WTC11 (cell line): ENCODE data around the gene ARHGAP10. TPM values are rescaled to one million over a fixed set of nuclear protein-coding genes. Genes with fewer than 3 reads are reported as not detected.

ENCODE experiments used
- ATAC-seq: fragments of 200-7000 bp; cut with Tn5 transposase; 2 replicates; pipeline ENCODE4 v1.10.0; 2021; ENCODE audit warnings: mild to moderate bottlenecking, moderate library complexity
- CTCF ChIA-PET: fragments of 300-600 bp; sonication (Branson Sonifier 250); formaldehyde crosslinking; loops from one replicate; lab custom pipeline; 2021; ENCODE audit warnings: antibody characterized with exemption; lab: Charles Lee
- POLR2A ChIA-PET: fragments of 350-600 bp; sonication (Branson Sonifier 250); formaldehyde crosslinking; loops from one replicate; lab custom pipeline; 2021; ENCODE audit warnings: antibody characterized with exemption; lab: Charles Lee
- DNase-seq: peaks from one replicate; pipeline ENCODE4 v3.0.0; 2021; ENCODE audit warnings: low spot score
- H3K27ac Mint-ChIP-seq: 2 replicates; pipeline ENCODE4 v1.8.0; 2021; ENCODE audit warnings: mixed read lengths
- H3K27me3 Mint-ChIP-seq: 2 replicates; pipeline ENCODE4 v1.8.0; 2021; ENCODE audit warnings: low read depth, mild to moderate bottlenecking, moderate library complexity, mixed read lengths
- H3K36me3 Mint-ChIP-seq: 2 replicates; pipeline ENCODE4 v1.8.0; 2021; ENCODE audit warnings: mixed read lengths
- H3K4me1 Mint-ChIP-seq: 2 replicates; pipeline ENCODE4 v1.8.0; 2022; ENCODE audit warnings: mixed read lengths
- H3K4me3 Mint-ChIP-seq: 2 replicates; pipeline ENCODE4 v1.8.0; 2021; ENCODE audit warnings: mild to moderate bottlenecking, moderate library complexity, mixed read lengths
- H3K9me3 Mint-ChIP-seq: 2 replicates; pipeline ENCODE4 v1.8.0; 2021; ENCODE audit warnings: mixed read lengths
- ATF3 ChIP-seq: sonication (generic); formaldehyde crosslinking; conservative IDR thresholded peaks from 2 replicates; pipeline ENCODE4 v1.8.1; 2022; ENCODE audit warnings: mild to moderate bottlenecking, missing genetic modification reagents
- CREB1 ChIP-seq: sonication (generic); formaldehyde crosslinking; IDR thresholded peaks from 2 replicates; pipeline ENCODE4 v1.8.0; 2023; ENCODE audit warnings: mild to moderate bottlenecking, missing genetic modification reagents
- E2F4 ChIP-seq: sonication (generic); formaldehyde crosslinking; IDR thresholded peaks from 2 replicates; pipeline ENCODE4 v1.8.1; 2022; ENCODE audit warnings: low read depth, mild to moderate bottlenecking, moderate library complexity, missing genetic modification reagents, borderline replicate concordance
- JAZF1 ChIP-seq: fragments of 250-450 bp; sonication (Bioruptor Pico); IDR thresholded peaks from 2 replicates; pipeline ENCODE4 v1.9.0; 2021; ENCODE audit warnings: moderate library complexity, mild to moderate bottlenecking, inconsistent platforms
- JUN ChIP-seq: sonication (generic); formaldehyde crosslinking; IDR thresholded peaks from 2 replicates; pipeline ENCODE4 v1.8.0; 2023; ENCODE audit warnings: mild to moderate bottlenecking, missing genetic modification reagents
- MXD4 ChIP-seq: fragments of 250-450 bp; sonication (Bioruptor Pico); IDR thresholded peaks from 2 replicates; pipeline ENCODE4 v1.8.0; 2021; ENCODE audit warnings: mild to moderate bottlenecking, moderate library complexity, borderline replicate concordance
- NFYB ChIP-seq: sonication (generic); formaldehyde crosslinking; conservative IDR thresholded peaks from 2 replicates; pipeline ENCODE4 v1.8.0; 2022; ENCODE audit warnings: low read depth, missing genetic modification reagents
- NR1H2 ChIP-seq: sonication (generic); formaldehyde crosslinking; IDR thresholded peaks from 2 replicates; pipeline ENCODE4 v1.9.0; 2021; ENCODE audit warnings: mild to moderate bottlenecking, moderate library complexity, missing genetic modification reagents
- NR3C1 ChIP-seq: sonication (generic); formaldehyde crosslinking; conservative IDR thresholded peaks from 2 replicates; pipeline ENCODE4 v1.8.1; 2023; ENCODE audit warnings: low read depth, mild to moderate bottlenecking, missing genetic modification reagents
- ZNF121 ChIP-seq: sonication (generic); formaldehyde crosslinking; IDR thresholded peaks from 2 replicates; pipeline ENCODE4 v1.8.0; 2023; ENCODE audit warnings: missing genetic modification reagents
- ZNF138 ChIP-seq: sonication (generic); formaldehyde crosslinking; conservative IDR thresholded peaks from 2 replicates; pipeline ENCODE4 v1.8.1; 2022; ENCODE audit warnings: mild to moderate bottlenecking, moderate library complexity, missing genetic modification reagents
- ZNF219 ChIP-seq: sonication (generic); formaldehyde crosslinking; IDR thresholded peaks from 2 replicates; pipeline ENCODE4 v1.8.0; 2023; ENCODE audit warnings: missing genetic modification reagents, mild to moderate bottlenecking, borderline replicate concordance
- ZNF263 ChIP-seq: sonication (generic); formaldehyde crosslinking; IDR thresholded peaks from 2 replicates; pipeline ENCODE4 v1.8.1; 2022; ENCODE audit warnings: low read depth, mild to moderate bottlenecking, moderate library complexity, missing genetic modification reagents
- ZNF281 ChIP-seq: sonication (generic); formaldehyde crosslinking; IDR thresholded peaks from 2 replicates; pipeline ENCODE4 v1.8.0; 2023; ENCODE audit warnings: mild to moderate bottlenecking, missing genetic modification reagents
- ZNF317 ChIP-seq: sonication (generic); formaldehyde crosslinking; IDR thresholded peaks from 2 replicates; pipeline ENCODE4 v1.8.1; 2023; ENCODE audit warnings: low read depth, mild to moderate bottlenecking, moderate library complexity, missing genetic modification reagents, borderline replicate concordance
- ZNF425 ChIP-seq: fragments of 250-450 bp; sonication (Bioruptor Pico); conservative IDR thresholded peaks from 2 replicates; pipeline ENCODE4 v1.9.0; 2021; ENCODE audit warnings: mild to moderate bottlenecking
- ZNF671 ChIP-seq: fragments of 250-450 bp; sonication (Bioruptor Pico); IDR thresholded peaks from 2 replicates; pipeline ENCODE4 v1.8.0; 2021; ENCODE audit warnings: mild to moderate bottlenecking
- ZSCAN18 ChIP-seq: fragments of 250-450 bp; sonication (Bioruptor Pico); IDR thresholded peaks from 2 replicates; pipeline ENCODE4 v2.1.2; 2022; ENCODE audit warnings: mild to moderate bottlenecking, moderate library complexity
- total RNA-seq: library from RNA; stranded (reverse); gene quantifications from 3 replicates; pipeline ENCODE4 v1.2.3, GENCODE V29; 2021

The ARHGAP10 gene
- total RNA-seq, 1 experiment from 2014 or later, result 9.6 TPM

GRCh38 chr4:147985376-147985775 lies 253.5 kb downstream of the ARHGAP10 start:
- no peak overlapping the region for H3K4me3 Mint-ChIP-seq
- no peaks in the 10 kb centered on the region for H3K27me3 Mint-ChIP-seq
- H3K9me3 Mint-ChIP-seq, result no peaks in the 10 kb centered on the region
- DNase-seq (no peak), ATAC-seq (no peak)
- no peak for TF ChIP-seq E2F4 (CRISPR knock-in tag)
- TF ChIP-seq ZNF425 (CRISPR knock-in tag), result no peak
- TF ChIP-seq JAZF1, result no peak
- ChIA-PET POLR2A (no interaction called here), CTCF (interaction anchor here (2.2 kb wide), 1 partner anchor 8 kb away, joined by 8 read pairs; no protein-coding TSS in a partner anchor)
- no peak overlapping the region for H3K27ac Mint-ChIP-seq
- no peaks in the 10 kb centered on the region for H3K36me3 Mint-ChIP-seq
- H3K4me1 Mint-ChIP-seq, result peaks cover 50% of the 10 kb centered on the region

GRCh38 chr4:147987252-147987651 lies 255.4 kb downstream of the ARHGAP10 start:
- no peak overlapping the region for H3K4me3 Mint-ChIP-seq
- ChIA-PET POLR2A (no interaction called here), CTCF (no interaction called here)
- ATAC-seq, result no peak
- no peak for TF ChIP-seq ZNF121
- TF ChIP-seq MXD4, result no peak
- no peak for TF ChIP-seq ZSCAN18
- no peak for TF ChIP-seq ZNF317
- TF ChIP-seq ZNF219 (CRISPR knock-in tag), result no peak
- TF ChIP-seq NR1H2 (CRISPR knock-in tag), result no peak
- TF ChIP-seq NFYB (CRISPR knock-in tag), result no peak
- TF ChIP-seq CREB1 (CRISPR knock-in tag), result no peak
- peaks cover 63% of the 10 kb centered on the region for H3K4me1 Mint-ChIP-seq
- H3K27ac Mint-ChIP-seq, result no peak overlapping the region; the same call in 1 of the 2 replicates
- H3K27me3 Mint-ChIP-seq, result no peaks in the 10 kb centered on the region
- H3K9me3 Mint-ChIP-seq, result no peaks in the 10 kb centered on the region
- no peak for DNase-seq
- no peaks in the 10 kb centered on the region for H3K36me3 Mint-ChIP-seq

GRCh38 chr4:147991543-147992283 lies 259.8 kb downstream of the ARHGAP10 start:
- no peak for DNase-seq
- POLR2A ChIA-PET, result no interaction called here
- no peaks in the 10 kb centered on the region for H3K36me3 Mint-ChIP-seq
- H3K9me3 Mint-ChIP-seq, result no peaks in the 10 kb centered on the region
- peaks cover 53% of the 10 kb centered on the region for H3K4me1 Mint-ChIP-seq
- H3K27ac Mint-ChIP-seq, result no peak overlapping the region; the same call in 1 of the 2 replicates
- CTCF ChIA-PET, result no interaction called here
- TF ChIP-seq JUN (CRISPR knock-in tag), result no peak
- no peak for TF ChIP-seq NR3C1 (CRISPR knock-in tag)
- TF ChIP-seq ZNF671 (CRISPR knock-in tag), result no peak
- no peak for TF ChIP-seq ATF3 (CRISPR knock-in tag)
- no peak for TF ChIP-seq ZNF138 (CRISPR knock-in tag)
- TF ChIP-seq ZNF281 (CRISPR knock-in tag), result no peak
- no peak for TF ChIP-seq ZNF263
- ATAC-seq, result no peak
- no peak overlapping the region for H3K4me3 Mint-ChIP-seq
- no peaks in the 10 kb centered on the region for H3K27me3 Mint-ChIP-seq
